AG09319 (cell line): ENCODE results near the gene DPYSL4.
A peak's percentile ranks its signal among the peaks of the same experiment; 100 is the strongest.

Experiments used
- DNase-seq: peaks from one replicate; pipeline ENCODE4 v3.0.0-alpha.2; 2010; ENCODE audit warnings: low read depth; ENCODE audit errors: extremely low read depth
- TF ChIP-seq, protein P1 (sequence below): IDR thresholded peaks from 2 replicates; pipeline ENCODE4 v1.5.1; 2011; ENCODE audit warnings: low read depth, mild to moderate bottlenecking, inconsistent platforms, low read length, moderate library complexity

DPYSL4 gene

DNA sequence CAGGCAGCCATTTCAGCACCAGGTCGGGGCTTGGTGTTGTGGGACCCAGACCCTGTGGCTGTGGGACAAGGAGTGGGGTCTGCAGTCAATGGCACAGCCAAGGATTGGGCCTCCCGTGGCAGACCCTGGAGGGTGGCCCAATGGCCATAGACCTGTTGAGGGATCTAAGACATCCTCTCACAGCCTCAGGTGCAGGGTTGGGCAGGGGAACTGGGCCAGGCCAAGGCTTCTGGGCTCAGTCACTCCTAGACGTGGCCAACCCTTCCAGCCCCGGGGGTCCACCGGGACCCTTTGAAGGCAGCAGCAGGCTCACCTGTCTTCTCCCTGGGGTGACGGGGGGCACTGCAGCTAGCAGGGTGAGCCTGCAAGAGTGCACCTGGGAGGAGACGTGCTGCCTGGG lies 45.7 kb upstream of the DPYSL4 start:
- no peak for DNase-seq
- TF ChIP-seq, protein P1, sequence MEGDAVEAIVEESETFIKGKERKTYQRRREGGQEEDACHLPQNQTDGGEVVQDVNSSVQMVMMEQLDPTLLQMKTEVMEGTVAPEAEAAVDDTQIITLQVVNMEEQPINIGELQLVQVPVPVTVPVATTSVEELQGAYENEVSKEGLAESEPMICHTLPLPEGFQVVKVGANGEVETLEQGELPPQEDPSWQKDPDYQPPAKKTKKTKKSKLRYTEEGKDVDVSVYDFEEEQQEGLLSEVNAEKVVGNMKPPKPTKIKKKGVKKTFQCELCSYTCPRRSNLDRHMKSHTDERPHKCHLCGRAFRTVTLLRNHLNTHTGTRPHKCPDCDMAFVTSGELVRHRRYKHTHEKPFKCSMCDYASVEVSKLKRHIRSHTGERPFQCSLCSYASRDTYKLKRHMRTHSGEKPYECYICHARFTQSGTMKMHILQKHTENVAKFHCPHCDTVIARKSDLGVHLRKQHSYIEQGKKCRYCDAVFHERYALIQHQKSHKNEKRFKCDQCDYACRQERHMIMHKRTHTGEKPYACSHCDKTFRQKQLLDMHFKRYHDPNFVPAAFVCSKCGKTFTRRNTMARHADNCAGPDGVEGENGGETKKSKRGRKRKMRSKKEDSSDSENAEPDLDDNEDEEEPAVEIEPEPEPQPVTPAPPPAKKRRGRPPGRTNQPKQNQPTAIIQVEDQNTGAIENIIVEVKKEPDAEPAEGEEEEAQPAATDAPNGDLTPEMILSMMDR: no peak

DNA sequence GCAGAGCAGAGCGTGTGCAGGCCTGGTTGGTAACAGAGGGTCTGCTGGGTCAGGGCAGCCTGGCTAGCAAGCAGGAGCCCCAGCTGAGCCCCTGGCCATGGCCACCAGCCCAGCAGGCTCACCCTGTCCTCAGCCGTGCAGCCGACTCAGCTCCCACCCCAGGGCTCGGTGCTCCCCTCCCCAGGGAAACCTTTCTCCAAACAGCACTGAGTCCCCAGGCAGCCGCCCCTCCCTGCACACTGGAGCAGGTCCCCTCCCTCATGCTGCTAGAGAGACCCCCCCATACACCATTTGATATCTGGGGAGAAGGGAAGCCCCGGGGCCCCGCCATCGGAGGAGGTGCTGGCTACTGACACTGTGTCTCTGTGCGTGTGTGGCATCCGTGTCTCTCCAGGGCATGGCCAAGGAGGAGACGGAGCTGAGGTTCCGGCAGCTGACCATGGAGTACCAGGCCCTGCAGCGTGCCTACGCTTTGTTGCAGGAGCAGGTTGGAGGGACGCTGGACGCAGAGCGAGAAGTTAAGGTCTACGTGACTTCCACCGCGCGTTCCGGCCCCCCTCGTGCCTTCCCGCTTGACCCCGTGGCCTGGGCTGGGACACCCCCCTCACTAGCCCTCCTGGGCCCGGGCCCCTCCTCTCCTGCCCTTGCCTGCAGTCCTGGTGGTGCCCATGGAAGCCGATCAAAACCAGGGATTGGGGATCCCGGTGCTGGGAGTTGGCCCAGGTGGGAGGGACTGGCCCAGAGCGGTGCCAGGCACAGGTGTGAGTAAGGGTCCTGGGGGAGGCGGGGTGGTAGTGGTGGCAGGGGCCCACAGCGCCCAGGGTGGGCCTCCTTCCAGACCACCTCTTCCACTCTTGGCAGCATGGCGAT lies 45.0 kb upstream of the DPYSL4 start:
- DNase-seq: no peak
- TF ChIP-seq, protein P1: no peak

DNA sequence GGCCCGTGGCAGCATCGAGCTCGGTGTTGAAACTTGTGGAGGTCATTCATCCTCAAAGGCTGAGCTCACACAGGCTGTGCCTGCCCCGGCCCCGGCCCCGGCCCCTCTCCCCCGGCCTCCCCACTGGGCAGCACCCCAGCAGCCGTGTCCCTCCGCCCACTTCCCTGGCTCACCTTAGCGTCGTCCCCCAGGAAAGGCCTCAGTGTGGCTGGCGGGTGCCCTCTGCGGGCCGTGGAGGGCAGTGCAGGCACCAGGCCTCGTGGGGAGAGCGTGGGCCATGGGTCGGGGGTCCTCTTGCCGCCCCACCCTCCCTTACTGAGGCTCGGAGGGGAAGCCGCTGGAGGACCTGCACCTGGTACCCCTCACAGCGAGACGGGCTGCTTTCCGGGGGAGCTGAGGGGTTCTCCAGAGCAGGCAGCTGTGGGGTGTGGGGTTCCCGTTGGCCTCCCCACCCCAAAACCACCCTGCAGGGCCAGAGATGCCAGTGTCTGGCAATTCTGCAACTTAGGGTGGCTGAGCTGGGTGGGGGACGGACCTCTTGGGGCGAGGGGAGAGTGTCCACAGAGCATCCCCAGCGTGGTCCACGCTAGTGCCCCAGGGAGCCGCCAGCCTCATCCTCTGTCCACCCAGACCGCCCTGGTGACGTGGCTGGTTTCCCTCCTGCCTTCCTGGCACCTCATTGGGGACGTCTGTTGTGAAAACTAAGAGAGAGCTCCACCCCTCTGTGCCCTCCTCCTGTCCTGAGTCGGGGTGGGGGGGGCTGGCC lies 44.2 kb upstream of the DPYSL4 start:
- TF ChIP-seq, protein P1: peak; percentile 73
- no peak for DNase-seq

DNA sequence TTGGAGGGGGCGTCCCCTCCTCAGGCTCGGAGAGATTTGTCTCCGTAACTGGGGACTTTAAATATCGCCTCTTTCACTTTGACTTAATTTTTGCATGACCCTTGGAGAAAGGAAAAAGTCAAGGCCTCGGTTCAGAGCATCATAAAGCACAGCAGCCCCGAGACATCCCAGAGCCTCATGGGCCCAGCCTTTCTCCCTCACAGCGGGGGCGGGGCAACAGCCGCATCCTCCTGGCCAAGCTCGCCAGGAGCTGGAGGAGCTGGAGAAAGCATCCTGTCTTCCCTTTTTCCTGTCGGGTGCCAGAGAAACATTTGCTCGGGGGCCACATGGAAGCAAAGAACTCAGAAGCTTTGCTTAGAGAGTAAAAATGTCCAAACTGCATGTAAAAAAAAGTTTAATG lies 43.6 kb upstream of the DPYSL4 start:
- DNase-seq: no peak

DNA sequence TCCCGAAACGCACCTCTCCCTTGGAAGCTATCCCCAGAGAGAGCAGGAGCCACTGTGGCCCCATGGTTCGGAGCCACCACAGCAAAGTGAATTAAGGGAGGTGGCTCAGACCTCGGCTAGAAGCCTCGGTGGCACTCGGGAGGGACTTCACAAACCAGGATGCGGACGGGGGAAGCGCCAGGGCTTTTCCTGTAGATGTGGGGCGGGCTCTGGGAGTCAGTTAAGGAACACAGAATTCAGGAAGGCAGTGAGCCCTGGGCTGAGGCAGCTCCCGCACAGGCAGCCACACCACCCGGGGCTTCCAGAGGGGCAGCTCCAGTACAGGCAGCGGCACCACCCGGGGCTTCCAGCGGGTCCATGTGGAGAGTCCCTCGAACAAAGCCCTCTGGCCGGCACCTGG lies 42.7 kb upstream of the DPYSL4 start:
- TF ChIP-seq, protein P1: no peak
- no peak for DNase-seq

More for the DNA sequence above, 43.6 kb upstream of the DPYSL4 start:
- TF ChIP-seq, protein P1: no peak

DNA sequence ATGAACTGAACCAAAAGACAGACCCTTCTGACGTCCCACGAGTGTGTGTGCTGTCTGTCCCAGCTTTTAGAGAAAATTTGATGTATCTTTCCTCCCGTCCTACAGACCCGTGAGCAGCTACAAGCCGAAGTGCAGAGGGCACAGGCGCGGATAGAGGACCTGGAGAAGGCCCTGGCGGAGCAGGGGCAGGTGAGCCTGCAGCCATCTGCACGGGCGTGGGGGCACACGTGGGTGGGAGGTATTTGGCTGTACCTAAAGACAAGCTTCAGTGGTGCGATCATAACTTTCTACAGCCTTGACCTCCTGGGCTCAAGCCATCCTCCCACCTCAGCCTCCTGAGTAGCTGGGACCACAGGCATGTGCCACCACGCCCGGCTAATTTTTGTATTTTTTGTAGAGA lies 41.7 kb upstream of the DPYSL4 start:
- no peak for DNase-seq
- TF ChIP-seq, protein P1: no peak
